HG03460 (cell line): ENCODE results near the gene RBMS1.
A peak's percentile ranks its signal among the peaks of the same experiment; 100 is the strongest.

ENCODE experiments used
- ATAC-seq: cut with Tn5 transposase; IDR thresholded peaks from one replicate; pipeline ENCODE4 v1.9.1; 2021; ENCODE audit not compliant: unreplicated experiment

Gene RBMS1

GRCh38 chr2:160365716-160366367 is 127.8 kb downstream of the RBMS1 start:
- ATAC-seq: no peak

GRCh38 chr2:160364364-160364763 is 129.2 kb downstream of the RBMS1 start:
- no peak for ATAC-seq

- no peak for ATAC-seq
Observed at GRCh38 chr2:160363961-160364360, 129.6 kb downstream of the RBMS1 start.

- ATAC-seq: no peak
Observed at GRCh38 chr2:160363055-160363454, 130.6 kb downstream of the RBMS1 start.

GRCh38 chr2:160362541-160362940 is 131.1 kb downstream of the RBMS1 start:
- no peak for ATAC-seq

GRCh38 chr2:160362018-160362417 is 131.6 kb downstream of the RBMS1 start:
- no peak for ATAC-seq

- ATAC-seq: no peak
Observed at GRCh38 chr2:160360089-160360757, 133.4 kb downstream of the RBMS1 start.

GRCh38 chr2:160358046-160358445 is 135.6 kb downstream of the RBMS1 start:
- ATAC-seq: no peak

GRCh38 chr2:160356485-160356884 is 137.1 kb downstream of the RBMS1 start:
- ATAC-seq: no peak

- ATAC-seq: no peak
Observed at GRCh38 chr2:160355080-160355479, 138.5 kb downstream of the RBMS1 start.

GRCh38 chr2:160354677-160355076 is 138.9 kb downstream of the RBMS1 start:
- no peak for ATAC-seq

GRCh38 chr2:160353813-160354212 is 139.8 kb downstream of the RBMS1 start:
- no peak for ATAC-seq

GRCh38 chr2:160353166-160353565 is 140.4 kb downstream of the RBMS1 start:
- ATAC-seq: peak; percentile 80

GRCh38 chr2:160352500-160352899 is 141.1 kb downstream of the RBMS1 start:
- ATAC-seq: no peak

GRCh38 chr2:160351956-160352355 is 141.7 kb downstream of the RBMS1 start:
- ATAC-seq: no peak

GRCh38 chr2:160349306-160349705 is 144.3 kb downstream of the RBMS1 start:
- ATAC-seq: no peak

GRCh38 chr2:160347269-160347863 is 146.2 kb downstream of the RBMS1 start:
- ATAC-seq: no peak

- no peak for ATAC-seq
Observed at GRCh38 chr2:160345071-160345764, 148.4 kb downstream of the RBMS1 start.

- ATAC-seq: no peak
Observed at GRCh38 chr2:160343404-160343803, 150.2 kb downstream of the RBMS1 start.

GRCh38 chr2:160339726-160340125 is 153.9 kb downstream of the RBMS1 start:
- ATAC-seq: no peak

GRCh38 chr2:160338901-160339685 is 154.5 kb downstream of the RBMS1 start:
- ATAC-seq: no peak
